Loucy (cell line): ENCODE measurements around the gene MMP21.

ENCODE experiments used
- H2AFZ ChIP-seq: fragments of 200-600 bp; sonication (generic); 2 replicates; pipeline ENCODE4 v1.6.0; 2016; ENCODE audit warnings: antibody characterized with exemption, mild to moderate bottlenecking, low read length, moderate library complexity
- H3F3A ChIP-seq: fragments of 200-600 bp; 2 replicates; pipeline ENCODE4 v1.6.0; 2016; ENCODE audit warnings: antibody characterized with exemption, low read depth, mild to moderate bottlenecking
- H3K27me3 ChIP-seq: fragments of 200-600 bp; sonication (generic); 2 replicates; pipeline ENCODE4 v1.6.1; 2014; ENCODE audit warnings: low read length, mild to moderate bottlenecking; ENCODE audit not compliant: insufficient read depth, poor library complexity, severe bottlenecking
- H3K36me3 ChIP-seq: fragments of 200-600 bp; sonication (generic); 2 replicates; pipeline ENCODE4 v1.6.1; 2016; ENCODE audit warnings: low read length; ENCODE audit not compliant: insufficient read depth
- H3K4me1 ChIP-seq: fragments of 200-600 bp; sonication (generic); 2 replicates; pipeline ENCODE4 v1.5.1; 2014; ENCODE audit warnings: low read length, mild to moderate bottlenecking; ENCODE audit not compliant: insufficient read depth, poor library complexity, severe bottlenecking
- H3K4me2 ChIP-seq: fragments of 200-600 bp; sonication (generic); 2 replicates; pipeline ENCODE4 v1.6.0; 2014; ENCODE audit warnings: antibody characterized with exemption, low read length, low read depth, mild to moderate bottlenecking; ENCODE audit not compliant: poor library complexity, severe bottlenecking
- H3K4me3 ChIP-seq: fragments of 200-600 bp; sonication (generic); 2 replicates; pipeline ENCODE4 v1.5.1; 2014; ENCODE audit warnings: low read length, mild to moderate bottlenecking, mixed read lengths; ENCODE audit not compliant: poor library complexity, severe bottlenecking
- H3K79me2 ChIP-seq: fragments of 200-600 bp; sonication (generic); 2 replicates; pipeline ENCODE4 v1.6.1; 2014; ENCODE audit warnings: low read length; ENCODE audit not compliant: insufficient read depth
- H3K9ac ChIP-seq: fragments of 200-600 bp; sonication (generic); 2 replicates; pipeline ENCODE4 v1.6.0; 2014; ENCODE audit warnings: mild to moderate bottlenecking, low read depth, low read length, moderate library complexity; ENCODE audit not compliant: poor library complexity, severe bottlenecking
- H3K9me2 ChIP-seq: fragments of 200-600 bp; sonication (generic); replicated peaks from 2 replicates; pipeline ENCODE4 v1.6.1; 2016; ENCODE audit warnings: low read depth, low read length, mixed read lengths
- H3K9me3 ChIP-seq: fragments of 200-600 bp; sonication (generic); 2 replicates; pipeline ENCODE4 v1.6.1; 2014; ENCODE audit warnings: mild to moderate bottlenecking, antibody characterized with exemption, low read length, low read depth; ENCODE audit not compliant: insufficient read depth
- H4K20me1 ChIP-seq: fragments of 200-600 bp; sonication (generic); 2 replicates; pipeline ENCODE4 v1.6.0; 2014; ENCODE audit warnings: antibody characterized with exemption, low read length, mild to moderate bottlenecking; ENCODE audit not compliant: insufficient read depth, poor library complexity, severe bottlenecking
- CTCF ChIP-seq: fragments of 200-600 bp; sonication (generic); conservative IDR thresholded peaks from 2 replicates; pipeline ENCODE4 v1.5.1; 2014; ENCODE audit warnings: mild to moderate bottlenecking, antibody characterized with exemption, low read length
- EZH2phosphoT487 ChIP-seq: fragments of 200-600 bp; IDR thresholded peaks from 2 replicates; pipeline ENCODE4 v1.6.1; 2018; ENCODE audit warnings: antibody characterized with exemption, mild to moderate bottlenecking, moderate library complexity, borderline replicate concordance

MMP21 gene

GRCh38 chr10:125785791-125786190, 10.2 kb upstream of the MMP21 start:
- Histone ChIP-seq H3K9me2 (no peaks in the 10 kb centered on the region), H3K9ac (no peak overlapping the region), H3K4me1 (peaks cover 23% of the 10 kb centered on the region), H2AFZ (no peak overlapping the region), H3K4me3 (no peak overlapping the region), H3F3A (no peaks in the 10 kb centered on the region), H3K36me3 (no peaks in the 10 kb centered on the region), H3K9me3 (no peaks in the 10 kb centered on the region), H3K27me3 (no peaks in the 10 kb centered on the region), H3K79me2 (no peaks in the 10 kb centered on the region), H3K4me2 (no peak overlapping the region), H4K20me1 (no peaks in the 10 kb centered on the region)
- TF ChIP-seq EZH2phosphoT487 (no peak), CTCF (no peak)

GRCh38 chr10:125783957-125784356, 8.3 kb upstream of the MMP21 start:
- peaks cover 19% of the 10 kb centered on the region for H3K4me1 ChIP-seq
- H3K9me3 ChIP-seq = no peaks in the 10 kb centered on the region
- no peaks in the 10 kb centered on the region for H3F3A ChIP-seq
- TF ChIP-seq CTCF (no peak), EZH2phosphoT487 (no peak)
- no peaks in the 10 kb centered on the region for H4K20me1 ChIP-seq
- H3K9me2 ChIP-seq = no peaks in the 10 kb centered on the region
- H3K9ac ChIP-seq = no peak overlapping the region
- no peaks in the 10 kb centered on the region for H3K27me3 ChIP-seq
- H3K4me2 ChIP-seq = no peak overlapping the region
- no peaks in the 10 kb centered on the region for H3K36me3 ChIP-seq
- no peaks in the 10 kb centered on the region for H3K79me2 ChIP-seq
- no peak overlapping the region for H3K4me3 ChIP-seq
- H2AFZ ChIP-seq = no peak overlapping the region

- no peak overlapping the region for H2AFZ ChIP-seq
- no peaks in the 10 kb centered on the region for H3K36me3 ChIP-seq
- no peak overlapping the region for H3K4me3 ChIP-seq
- H3K9ac ChIP-seq = no peak overlapping the region
- H3K79me2 ChIP-seq = no peaks in the 10 kb centered on the region
- H3F3A ChIP-seq = no peaks in the 10 kb centered on the region
- H3K27me3 ChIP-seq = no peaks in the 10 kb centered on the region
- H4K20me1 ChIP-seq = no peaks in the 10 kb centered on the region
- no peak overlapping the region for H3K4me2 ChIP-seq
- H3K9me2 ChIP-seq = no peaks in the 10 kb centered on the region
- no peaks in the 10 kb centered on the region for H3K9me3 ChIP-seq
- TF ChIP-seq EZH2phosphoT487 (no peak), CTCF (no peak)
- H3K4me1 ChIP-seq = peaks cover 14% of the 10 kb centered on the region
These were observed 7.8 kb upstream of the MMP21 start for GRCh38 chr10:125783408-125783807.
